NCI-H1930 (cell line): ENCODE measurements around the gene CD84.
"Not testable (repeated sequence)": the region's sequence is repeated elsewhere in the genome, so short reads cannot be mapped to it uniquely, and the experiment has no call there.

Source experiments
- DNase-seq, 2 experiments: peaks; one replicate each; lab custom pipeline; 2025; lab: John Stamatoyannopoulos, UW

CD84 gene

DNA sequence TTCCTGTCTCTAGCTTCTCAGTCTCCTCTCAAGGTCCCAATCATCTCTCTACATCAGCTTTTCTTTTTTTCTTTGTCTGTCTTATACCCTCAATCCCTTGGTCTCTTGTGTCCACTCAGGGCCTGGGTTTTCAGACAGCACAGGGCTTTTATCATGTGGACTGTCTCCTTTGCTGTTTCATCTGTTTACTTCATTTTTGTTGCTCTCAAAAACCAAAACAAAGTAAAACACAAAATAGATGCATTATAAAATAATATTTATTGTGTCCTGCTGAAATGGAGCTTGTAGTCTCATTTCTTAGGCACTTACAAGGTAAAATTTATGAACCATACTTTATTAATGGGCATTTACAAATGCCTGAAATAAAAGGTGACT is 38.5 kb downstream of the CD84 start:
- no peak for DNase-seq

DNA sequence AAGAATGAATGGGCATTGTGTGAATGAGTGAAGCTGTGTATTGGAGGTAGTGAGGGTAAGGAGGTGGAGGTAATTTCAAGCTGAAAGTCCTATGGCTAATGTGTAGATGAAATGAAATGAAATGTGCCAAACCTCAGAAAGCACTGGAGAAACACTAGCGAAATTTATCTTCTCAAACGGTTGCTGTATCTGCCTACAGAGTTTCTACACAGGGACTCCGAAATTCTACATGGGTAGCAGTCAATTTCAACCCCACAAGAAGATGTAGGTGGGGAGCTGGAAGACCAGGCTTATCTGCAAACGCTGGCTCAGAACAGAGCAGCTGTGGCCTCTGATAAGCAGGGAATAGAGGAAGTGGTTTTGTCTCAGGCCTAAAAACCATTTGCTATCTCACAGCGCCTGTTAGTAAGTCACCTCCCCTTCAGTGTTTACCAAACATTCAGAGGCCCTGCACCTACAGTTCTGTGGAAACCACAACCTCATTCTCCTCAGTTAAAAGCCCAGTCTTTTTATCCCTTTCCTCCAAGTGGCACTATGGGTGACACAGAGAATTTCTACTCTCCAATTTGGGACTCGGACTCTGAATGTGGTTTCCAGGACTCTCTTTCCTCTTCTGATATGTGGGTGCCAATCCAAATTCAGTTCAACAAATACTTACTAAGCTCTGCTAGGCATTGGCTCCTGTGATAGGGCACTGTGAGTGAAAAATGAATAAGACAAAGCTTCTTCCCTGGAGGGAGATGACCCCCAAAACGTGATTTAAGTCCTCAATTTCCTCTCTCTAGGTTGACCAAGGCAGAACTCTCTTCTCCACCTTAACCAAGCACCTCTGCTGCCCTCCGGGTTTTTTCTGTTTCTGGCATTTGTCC is 39.1 kb downstream of the CD84 start:
- no peak for DNase-seq

DNA sequence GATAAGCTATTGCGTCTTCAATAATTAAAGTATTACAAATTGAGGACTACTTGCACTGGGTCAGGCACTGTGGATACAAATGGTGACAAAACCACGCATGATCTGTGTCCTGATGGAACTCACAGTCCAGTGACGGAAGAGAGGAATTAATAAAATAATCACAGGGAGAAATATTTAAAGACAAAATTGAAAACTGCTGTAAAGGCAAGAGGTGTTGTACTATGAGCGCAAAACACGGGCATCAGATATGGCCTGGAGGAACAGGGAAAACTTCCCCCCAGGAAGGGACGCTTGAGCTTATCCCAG is 39.7 kb downstream of the CD84 start:
- DNase-seq = no peak

DNA sequence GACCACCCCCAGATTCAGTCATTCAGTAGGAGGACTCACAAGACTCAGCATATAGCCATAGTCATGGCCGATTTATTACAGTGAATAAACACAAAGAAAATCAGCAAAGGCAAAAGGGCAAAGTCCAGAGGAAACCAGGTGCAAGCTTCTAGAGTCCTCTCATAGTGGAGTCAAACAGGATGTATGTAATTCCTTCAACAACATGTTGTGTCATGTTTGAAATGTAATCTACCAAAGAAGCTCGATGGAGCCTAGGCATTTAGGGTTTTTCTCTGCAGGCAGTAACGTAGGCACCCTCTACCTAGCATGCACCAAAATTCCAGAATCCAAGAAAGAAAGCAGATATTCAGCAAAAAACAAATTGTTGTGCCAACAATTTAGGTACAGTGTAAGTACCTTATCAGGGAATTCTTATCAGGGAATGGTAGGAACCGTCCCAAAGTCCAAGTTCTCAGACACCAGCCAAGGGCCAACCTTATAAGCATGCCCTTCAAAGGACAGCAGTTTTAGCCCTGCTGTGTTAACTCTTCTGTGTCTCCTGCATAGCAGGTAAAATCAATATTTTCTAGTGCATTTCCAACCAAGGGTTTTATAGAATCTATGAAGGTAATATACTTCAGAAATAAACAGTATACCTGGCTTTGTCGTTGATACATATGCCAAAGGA is 40.2 kb downstream of the CD84 start:
- DNase-seq = no peak

DNA sequence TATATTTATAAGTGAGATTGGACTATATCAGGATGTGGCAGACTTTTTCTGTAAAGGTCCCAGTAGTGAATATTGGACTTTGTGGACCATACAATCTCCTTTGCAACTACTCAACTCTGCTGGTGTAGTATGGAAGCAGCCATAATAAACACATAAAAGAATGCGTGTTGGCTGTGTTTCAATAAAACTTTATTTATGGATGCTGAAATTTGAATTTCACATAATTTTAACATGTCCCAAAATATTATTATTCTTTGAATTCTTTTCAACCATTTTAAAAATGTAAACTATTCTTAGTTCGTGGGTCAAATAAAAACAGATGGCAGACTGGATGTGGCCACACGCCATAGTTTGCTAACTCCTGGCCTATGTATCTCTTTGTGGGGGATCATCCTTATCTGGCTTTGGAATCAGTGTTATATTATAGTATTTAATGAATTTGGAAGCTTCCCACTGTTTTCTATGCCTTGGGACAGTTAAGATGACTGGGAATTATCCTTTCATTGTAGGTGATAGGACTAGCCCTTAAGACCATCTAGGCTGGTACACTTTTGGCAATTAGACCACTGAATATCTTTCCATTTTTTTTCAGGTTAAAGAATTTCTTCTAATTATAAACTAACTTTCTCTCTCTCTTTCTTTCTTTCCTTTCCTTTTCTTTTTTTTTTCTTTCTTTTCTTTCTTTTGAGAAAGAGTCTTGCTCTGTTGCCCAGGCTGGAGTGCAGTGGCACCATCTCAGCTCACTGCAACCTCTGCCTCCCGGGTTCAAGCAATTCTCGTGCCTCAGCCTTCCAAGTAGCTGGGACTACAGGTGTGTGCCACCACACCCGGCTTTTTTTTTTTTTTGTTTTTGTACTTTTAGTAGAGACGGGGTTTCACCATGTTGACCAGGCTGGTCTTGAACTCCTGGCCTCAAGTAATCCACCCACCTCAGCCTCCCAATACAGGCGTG is 41.3 kb downstream of the CD84 start:
- no peak for DNase-seq

DNA sequence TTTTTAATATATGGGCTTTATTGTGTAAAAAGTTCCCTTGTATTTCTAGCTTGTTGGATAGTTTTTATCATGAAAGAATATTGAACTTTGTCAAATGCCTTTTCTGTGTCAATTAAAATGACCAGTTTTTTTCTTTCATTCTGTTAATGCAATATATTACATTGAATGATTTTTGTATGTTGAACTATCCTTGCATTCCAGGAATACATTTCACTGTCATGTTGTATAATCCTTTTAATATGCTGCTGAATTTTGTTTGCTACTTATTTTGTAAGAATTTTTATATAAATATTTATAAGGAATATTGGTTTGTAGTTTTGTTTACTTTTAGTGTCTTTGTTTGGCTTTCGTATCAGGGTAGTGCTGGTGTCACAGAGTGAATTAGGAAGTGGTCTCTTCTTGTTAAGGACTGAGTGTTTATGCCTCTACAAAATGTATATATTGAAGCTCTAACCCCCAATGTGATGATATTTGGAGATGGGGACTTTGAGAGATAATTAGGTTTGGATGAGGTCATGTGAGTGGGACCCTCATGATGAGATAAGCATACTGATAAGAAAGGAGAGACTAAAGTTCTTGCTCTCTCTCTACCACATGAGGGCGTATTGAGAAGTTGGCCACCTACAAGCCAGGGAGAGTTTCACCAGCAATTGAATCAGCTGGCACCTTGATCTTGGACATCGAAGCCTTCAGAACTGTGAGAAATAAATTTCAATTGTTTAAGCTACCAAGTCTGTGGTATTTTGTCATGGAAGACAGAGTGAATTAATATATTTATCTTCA is 44.3 kb downstream of the CD84 start:
- no peak for DNase-seq

DNA sequence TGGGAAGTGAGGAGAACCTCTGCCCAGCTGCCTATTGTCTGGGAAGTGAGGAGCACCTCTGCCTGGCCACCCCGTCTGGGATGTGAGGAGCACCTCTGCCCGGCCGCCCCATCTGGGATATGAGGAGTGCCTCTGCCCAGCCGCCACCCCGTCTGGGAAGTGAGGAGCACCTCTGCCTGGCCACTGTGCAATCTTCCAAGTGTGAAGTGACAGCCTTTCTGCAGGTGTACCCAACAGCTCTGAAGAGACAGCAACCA is 46.8 kb downstream of the CD84 start:
- not testable (repeated sequence) for DNase-seq

DNA sequence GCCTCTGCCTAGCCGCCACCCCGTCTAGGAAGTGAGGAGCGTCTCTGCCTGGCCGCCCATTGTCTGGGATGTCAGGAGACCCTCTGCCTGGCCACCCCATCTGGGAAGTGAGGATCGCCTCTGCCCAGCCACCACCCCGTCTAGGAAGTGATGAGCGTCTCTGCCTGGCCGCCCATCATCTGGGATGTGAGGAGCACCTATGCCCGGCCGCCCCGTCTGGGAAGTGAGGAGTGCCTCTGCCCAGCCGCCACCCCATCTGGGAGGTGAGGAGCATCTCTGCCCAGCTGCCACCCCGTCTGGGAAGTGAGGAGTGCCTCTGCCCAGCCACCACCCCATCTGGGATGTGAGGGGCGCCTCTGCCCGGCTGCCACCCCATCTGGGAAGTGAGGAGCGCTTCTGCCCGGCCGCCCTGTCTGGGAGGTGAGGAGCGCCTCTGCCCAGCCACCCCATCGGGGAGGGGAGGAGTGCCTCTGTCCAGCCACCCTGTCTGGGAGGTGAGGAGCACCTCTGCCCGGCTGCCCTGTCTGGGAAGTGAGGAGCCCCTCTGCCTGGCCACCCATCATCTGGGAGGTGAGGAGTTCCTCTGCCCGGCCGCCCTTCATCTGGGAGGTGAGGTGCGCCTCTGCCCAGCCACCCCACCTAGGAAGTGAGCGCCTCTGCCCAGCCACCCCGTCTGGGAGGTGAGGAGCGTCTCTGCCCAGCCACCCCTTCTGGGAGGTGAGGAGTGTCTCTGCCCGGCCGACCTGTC is 47.3 kb downstream of the CD84 start:
- not testable (repeated sequence) for DNase-seq

DNA sequence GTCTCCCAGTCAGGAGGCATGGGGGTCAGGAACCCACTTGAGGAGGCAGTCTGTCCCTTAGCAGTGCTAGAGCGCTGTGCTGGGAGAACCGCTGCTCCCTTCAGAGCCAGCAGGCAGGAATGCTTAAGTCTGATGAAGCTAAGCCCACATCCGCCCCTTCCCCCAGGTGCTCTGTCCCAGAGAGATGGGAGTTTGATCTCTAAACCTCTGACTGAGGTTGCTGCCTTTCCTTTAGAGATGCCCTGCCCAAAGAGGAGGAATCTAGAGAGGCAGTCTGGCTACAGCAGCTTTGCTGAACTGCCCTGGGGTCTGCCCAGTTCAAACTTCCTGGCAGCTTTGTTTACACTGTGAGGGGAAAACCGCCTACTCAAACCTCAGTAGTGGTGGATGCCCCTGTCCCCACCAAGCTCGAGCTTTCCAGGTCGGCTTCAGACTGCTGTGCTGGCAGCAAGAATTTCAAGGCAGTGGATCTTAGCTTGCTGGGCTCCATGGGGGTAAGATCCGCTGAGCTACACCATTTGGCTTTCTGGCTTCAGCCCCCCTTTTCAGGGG is 49.8 kb downstream of the CD84 start:
- not testable (repeated sequence) for DNase-seq

DNA sequence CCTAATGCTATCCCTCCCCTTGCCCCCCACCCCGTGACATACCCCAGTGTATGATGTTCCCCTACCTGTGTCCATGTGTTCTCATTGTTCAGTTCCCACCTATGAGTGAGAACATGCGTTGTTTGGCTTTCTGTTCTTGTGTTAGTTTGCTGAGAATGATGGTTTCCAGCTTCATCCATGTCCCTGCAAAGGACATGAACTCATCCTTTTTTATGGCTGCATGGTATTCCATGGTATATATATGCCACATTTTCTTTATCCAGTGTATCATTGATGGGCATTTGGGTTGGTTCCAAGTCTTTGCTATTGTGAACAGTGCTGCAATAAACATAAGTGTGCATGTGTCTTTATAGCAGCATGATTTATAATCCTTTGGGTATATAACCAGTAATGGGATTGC is 55.5 kb downstream of the CD84 start:
- DNase-seq = not testable (repeated sequence)

DNA sequence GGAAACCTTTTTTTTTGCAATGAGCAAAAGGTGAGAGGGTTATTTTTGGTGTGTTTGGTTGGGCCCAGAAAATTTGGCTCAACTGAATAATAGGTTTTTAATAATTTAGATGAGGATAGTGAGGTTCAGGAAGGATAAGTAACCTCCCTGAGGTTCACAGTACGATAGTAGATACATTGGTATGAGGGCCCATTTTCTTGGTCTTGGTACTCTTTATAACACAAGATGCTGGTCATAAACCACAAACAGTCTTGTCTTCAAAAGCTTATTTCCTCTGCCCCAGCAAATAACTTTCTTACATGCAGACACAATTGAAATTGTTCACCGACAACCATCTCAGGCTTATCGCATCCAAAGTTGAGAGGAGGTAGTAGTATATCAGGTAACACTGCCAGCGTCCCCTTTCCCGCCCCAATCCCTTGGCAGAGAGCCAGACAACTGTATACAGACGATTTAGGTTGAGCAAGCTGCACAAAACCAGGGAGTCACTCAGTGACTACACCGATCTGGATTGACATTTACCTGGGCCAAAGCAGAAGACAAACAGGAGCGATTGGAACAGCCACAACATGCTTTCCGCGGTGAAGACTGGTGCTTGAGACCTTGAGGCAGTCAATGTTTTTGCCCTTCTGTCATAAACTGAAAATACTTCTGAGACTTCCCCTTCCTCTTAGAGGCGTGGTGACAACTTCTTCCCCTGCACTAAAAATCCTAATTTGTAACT is 56.5 kb downstream of the CD84 start, which contains the start of gene SLAMF6:
Gene SLAMF6 (minus strand): TSS at position 634 of the 724 bp plus-strand sequence. CDS start 63 bp downstream, at position 571.
- no peak for DNase-seq

DNA sequence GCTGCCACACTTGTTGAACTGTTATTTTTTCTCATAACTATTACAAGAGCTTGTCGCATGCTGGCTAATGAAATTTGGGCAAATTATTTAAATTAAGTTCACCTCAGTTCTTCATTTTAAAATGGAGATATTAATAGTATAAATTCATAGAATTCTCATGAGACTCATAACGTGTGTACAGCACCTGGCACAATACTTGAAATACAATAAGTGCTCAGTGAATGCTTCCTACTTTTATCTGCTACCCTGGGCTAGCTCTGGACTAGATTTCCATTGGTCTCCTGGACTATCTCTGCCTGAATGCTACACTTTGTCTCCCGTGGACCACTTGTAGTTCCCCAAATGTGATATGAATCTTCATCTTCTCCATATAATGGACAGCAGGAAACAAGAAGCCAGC is 57.2 kb downstream of the CD84 start:
- DNase-seq = no peak

DNA sequence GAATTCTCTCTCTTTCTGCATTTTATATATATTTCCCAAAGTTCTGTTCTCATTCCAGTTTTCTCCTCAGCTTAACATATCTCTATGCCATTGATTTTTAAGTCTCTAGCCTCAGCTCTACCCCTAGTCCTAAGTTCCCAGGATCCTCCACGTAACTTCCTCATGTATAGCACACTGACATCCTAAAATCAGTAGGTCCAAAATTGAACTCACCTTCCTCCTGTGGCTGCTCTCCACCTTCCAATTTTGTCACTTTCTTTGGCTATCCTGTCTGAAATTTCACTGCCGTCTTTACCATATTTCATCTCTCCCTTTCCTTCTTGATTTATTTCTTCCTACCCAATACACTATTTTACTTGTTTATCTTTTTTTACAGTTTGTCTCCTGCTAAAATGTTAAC is 57.7 kb downstream of the CD84 start:
- DNase-seq = no peak

DNA sequence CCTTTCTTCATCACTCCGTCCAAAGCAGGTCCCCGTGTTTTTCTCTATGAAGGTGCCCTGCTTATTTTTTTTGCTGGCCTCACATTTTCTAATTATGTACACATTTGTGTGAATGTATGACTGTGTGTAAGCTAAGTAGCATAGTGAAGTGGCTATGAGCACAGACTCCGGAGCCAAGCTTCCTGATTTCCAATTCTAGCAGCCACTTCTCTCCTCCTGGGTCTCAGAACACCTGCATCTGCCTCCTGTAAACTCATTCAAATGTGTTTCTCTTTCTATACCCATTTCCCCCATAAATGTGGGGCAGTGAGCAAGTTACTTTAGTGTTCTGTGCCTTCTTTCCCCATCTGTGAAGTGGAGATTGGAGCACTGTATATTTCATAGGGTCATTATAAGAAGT is 58.3 kb downstream of the CD84 start:
- no peak for DNase-seq

DNA sequence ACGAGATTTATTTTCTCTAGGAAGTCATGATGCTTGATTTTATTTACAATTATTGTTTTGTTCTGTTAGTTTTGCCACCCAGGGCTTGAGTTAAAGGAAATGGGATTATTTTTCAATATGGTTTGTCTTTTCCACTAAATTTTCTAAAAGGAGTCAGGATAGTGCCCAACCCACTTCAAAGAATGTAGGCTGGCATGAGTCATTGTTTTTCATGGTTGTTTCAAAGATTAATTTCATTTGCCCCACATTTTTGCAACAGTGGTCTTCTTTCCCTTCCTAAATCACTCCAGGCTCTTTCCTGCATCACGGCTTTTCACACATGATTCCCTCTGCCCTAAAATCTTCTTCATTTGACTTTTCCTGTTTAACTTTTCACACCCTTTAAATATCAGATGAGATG is 58.7 kb downstream of the CD84 start:
- DNase-seq = no peak

DNA sequence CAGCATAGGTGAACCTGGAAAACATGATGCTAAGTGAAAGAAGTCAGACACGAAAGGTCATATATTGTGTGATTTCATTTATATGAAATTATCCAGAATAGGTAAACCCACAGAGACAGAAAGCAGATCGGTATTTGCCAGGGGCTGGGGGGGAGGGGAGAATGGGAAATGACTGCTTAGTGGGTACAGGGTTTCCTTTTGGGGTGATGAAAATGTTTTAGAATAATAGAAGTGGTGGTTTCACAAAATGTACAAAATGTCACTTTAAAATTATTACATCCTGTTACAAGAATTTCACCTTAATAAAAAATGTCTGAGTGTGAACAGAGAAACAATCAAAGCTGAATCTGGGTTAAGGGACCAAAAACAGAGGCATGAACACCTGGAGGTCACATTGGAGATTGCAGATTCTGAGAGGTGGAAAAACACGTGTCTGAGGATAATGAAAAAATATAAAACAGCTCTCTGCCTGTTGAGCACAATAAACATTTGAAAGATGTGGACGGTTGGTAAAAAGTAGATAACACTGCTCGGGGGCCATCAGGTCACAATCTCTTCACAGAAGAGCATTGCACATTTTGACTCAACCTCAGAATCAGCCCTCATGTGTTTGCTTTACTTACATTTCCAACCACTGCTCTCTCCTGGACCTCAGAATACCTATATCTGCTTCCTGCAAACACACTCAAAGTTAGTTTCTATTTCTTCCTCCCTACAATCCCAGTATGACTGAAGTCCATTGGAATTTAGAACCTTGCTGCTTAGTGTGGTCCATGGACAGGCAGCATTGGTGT is 59.5 kb downstream of the CD84 start:
- no peak for DNase-seq

DNA sequence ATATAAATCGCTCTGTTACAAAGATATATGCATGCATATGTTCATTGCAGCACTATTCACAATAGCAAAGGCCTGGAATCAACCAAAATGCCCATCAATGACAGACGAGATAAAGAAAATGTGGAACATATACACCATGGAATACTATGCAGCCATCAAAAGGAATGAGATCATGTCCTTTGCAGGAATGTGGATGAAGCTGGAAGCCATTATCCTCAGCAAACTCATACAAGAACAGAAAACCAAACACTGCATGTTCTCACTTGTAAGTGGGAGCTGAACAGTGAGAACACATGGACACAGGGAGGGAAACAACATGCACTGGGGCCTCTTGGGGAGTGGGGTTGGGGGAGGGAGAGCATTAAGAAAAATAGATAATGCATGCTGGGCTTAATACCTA is 61.8 kb downstream of the CD84 start:
- not testable (repeated sequence) for DNase-seq

DNA sequence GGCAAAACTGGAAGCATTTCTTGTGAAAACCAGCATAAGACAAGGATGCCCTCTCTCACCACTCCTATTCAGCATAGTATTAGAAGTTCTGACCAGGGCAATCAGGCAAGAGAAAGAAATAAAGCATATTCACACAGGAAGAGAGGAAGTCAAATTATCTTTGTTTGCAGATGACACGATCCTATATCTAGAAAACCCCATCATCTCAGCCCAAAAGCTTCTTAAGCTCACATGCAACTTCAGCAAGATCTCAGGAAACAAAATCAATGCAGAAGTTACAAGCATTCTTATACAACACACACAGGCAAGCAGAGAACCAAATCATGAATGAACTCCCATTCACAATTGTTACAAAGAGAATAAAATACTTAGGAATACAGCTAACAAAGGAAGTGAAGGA is 63.4 kb downstream of the CD84 start:
- not testable (repeated sequence) for DNase-seq

DNA sequence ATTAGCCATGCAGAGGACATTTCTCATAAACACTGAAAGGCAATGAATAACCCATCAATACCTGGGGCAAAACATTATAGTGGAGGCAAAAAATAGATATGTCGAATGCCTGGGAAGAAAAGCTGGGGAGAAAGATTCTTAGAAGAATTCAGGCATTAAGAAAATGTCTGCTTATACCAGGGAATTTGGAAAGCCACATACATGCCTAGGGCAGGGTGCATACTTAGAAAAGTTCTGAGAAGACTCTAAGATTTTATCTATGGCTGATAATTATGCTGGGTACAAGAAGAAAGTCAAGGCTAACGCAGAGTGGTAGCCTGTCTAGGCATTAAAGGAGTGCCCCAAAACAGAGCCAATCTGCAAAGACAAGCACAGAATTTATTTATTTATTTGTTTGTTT is 74.6 kb downstream of the CD84 start:
- DNase-seq = no peak
